ENCODE measurements around the gene VEZT. TPM values are rescaled to one million over a fixed set of nuclear protein-coding genes. Genes with fewer than 3 reads are reported as not detected.
"Not testable (repeated sequence)": the region's sequence is repeated elsewhere in the genome, so short reads cannot be mapped to it uniquely, and the experiment has no call there.

The VEZT gene
- total RNA-seq, 1 donor from 2014 or later = 148 TPM

DNA sequence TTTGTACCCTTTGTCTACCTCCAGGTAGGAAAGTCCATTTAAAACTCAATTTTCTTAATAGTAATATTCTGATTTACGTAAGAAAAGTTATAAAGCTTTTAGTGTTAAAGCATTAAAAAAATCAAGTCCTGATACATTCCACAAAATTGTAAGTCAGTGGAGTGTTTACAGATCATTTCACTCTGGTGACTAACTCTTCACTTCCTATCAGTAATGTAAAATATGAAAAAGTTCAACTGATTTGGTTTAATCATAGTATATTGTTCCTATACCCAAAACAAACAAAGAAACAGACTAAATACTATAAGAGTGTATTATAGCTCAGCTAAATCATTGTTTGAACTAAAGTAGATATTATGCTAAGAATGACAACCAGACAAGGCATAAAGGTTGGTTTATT, 85.9 kb downstream of the VEZT start:
- H3K27me3 Mint-ChIP-seq (ENCODE audit: unreplicated experiment) = peaks cover 4% of the 10 kb centered on the region
- no peak overlapping the region for H3K4me3 Mint-ChIP-seq (ENCODE audit: unreplicated experiment)
- DNase-seq = no peak
- H3K27ac Mint-ChIP-seq (ENCODE audit: unreplicated experiment) = no peak overlapping the region
- H3K4me1 Mint-ChIP-seq (ENCODE audit: low read depth, unreplicated experiment) = peaks cover 18% of the 10 kb centered on the region
- peaks cover 6% of the 10 kb centered on the region for H3K9me3 Mint-ChIP-seq (ENCODE audit: unreplicated experiment)
- H3K36me3 Mint-ChIP-seq (ENCODE audit: unreplicated experiment) = no peaks in the 10 kb centered on the region
- TF ChIP-seq, protein P1, sequence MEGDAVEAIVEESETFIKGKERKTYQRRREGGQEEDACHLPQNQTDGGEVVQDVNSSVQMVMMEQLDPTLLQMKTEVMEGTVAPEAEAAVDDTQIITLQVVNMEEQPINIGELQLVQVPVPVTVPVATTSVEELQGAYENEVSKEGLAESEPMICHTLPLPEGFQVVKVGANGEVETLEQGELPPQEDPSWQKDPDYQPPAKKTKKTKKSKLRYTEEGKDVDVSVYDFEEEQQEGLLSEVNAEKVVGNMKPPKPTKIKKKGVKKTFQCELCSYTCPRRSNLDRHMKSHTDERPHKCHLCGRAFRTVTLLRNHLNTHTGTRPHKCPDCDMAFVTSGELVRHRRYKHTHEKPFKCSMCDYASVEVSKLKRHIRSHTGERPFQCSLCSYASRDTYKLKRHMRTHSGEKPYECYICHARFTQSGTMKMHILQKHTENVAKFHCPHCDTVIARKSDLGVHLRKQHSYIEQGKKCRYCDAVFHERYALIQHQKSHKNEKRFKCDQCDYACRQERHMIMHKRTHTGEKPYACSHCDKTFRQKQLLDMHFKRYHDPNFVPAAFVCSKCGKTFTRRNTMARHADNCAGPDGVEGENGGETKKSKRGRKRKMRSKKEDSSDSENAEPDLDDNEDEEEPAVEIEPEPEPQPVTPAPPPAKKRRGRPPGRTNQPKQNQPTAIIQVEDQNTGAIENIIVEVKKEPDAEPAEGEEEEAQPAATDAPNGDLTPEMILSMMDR (IDR thresholded peaks at IDR 0.05; ENCODE audit: partially characterized antibody, unreplicated experiment) = no peak

DNA sequence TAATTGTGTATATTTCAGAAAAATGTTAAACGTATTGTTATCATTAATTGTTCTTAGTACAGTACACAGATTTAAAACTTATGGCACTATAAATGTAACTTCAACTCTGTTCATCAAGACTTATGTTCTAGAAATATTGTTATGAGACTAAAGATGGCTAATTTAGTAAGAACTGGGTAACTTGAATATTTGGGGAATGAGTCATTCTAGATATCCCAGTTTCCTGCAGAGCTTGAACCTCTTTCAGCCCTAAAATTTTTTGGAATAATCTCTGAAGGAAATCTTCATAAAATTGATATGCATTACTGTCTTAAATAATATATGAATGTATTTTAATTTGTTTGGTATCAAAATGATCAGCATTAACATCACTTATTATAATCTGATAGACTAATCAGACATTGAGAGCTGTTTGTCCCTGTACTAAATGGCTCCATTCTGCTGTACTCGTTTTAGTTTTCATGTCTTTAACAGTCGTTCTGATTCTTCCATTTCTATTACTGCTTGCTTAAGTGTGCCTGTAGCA, 87.1 kb downstream of the VEZT start:
- TF ChIP-seq, protein P1 (IDR thresholded peaks at IDR 0.05; ENCODE audit: partially characterized antibody, unreplicated experiment) = no peak
- Mint-ChIP-seq H3K27ac (ENCODE audit: unreplicated experiment) (no peak overlapping the region), H3K36me3 (ENCODE audit: unreplicated experiment) (no peaks in the 10 kb centered on the region), H3K27me3 (ENCODE audit: unreplicated experiment) (peaks cover 4% of the 10 kb centered on the region), H3K4me1 (ENCODE audit: low read depth, unreplicated experiment) (peaks cover 16% of the 10 kb centered on the region), H3K4me3 (ENCODE audit: unreplicated experiment) (no peak overlapping the region), H3K9me3 (ENCODE audit: unreplicated experiment) (peaks cover 6% of the 10 kb centered on the region)
- no peak for DNase-seq

DNA sequence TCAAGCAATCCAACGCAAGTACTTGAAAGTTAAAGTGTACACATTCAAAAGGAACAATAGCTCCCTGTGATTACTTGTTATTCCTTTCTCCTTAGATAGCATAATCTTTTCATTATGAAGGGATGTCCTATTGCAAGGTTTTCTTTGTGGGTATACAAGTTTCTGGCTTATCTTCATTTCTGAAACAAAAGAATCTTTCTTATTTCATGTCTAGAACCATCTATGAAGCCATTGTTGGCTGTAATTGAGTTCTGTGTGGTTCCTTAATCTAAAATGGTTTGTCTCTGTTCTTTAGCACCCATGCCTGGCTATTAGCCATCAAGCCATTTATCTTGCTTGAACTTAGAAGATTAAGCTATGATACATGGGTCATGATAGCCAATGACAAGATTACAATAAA, 95.0 kb downstream of the VEZT start:
- TF ChIP-seq, protein P1 (IDR thresholded peaks at IDR 0.05; ENCODE audit: partially characterized antibody, unreplicated experiment) = no peak

DNA sequence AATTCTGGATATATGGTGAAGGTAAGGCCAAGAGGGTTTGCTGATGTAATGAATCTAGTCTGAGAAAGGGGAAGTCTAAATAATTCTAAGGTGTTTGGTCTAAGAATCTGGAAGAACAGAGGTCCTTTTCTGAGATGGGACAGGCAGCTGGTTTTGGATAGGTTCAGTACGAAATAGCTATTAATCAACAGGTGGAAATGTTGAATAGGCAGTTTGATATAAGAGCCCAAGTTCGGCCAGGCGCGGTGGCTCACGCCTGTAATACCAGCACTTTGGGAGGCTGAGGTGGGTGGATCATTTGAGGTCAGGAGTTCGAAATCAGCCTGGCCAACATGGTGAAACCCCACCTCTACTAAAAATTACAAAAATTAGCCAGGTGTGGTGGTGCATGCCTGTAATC, 97.1 kb downstream of the VEZT start:
- H3K4me3 Mint-ChIP-seq (ENCODE audit: unreplicated experiment); H3K27me3 Mint-ChIP-seq (ENCODE audit: unreplicated experiment); H3K9me3 Mint-ChIP-seq (ENCODE audit: unreplicated experiment); DNase-seq; H3K4me1 Mint-ChIP-seq (ENCODE audit: low read depth, unreplicated experiment); H3K27ac Mint-ChIP-seq (ENCODE audit: unreplicated experiment); H3K36me3 Mint-ChIP-seq (ENCODE audit: unreplicated experiment): not testable (repeated sequence)

More for the DNA sequence above, 95.0 kb downstream of the VEZT start:
- no peak for DNase-seq
- Mint-ChIP-seq H3K27ac (ENCODE audit: unreplicated experiment) (no peak overlapping the region), H3K4me1 (ENCODE audit: low read depth, unreplicated experiment) (no peaks in the 10 kb centered on the region), H3K4me3 (ENCODE audit: unreplicated experiment) (no peak overlapping the region), H3K36me3 (ENCODE audit: unreplicated experiment) (no peaks in the 10 kb centered on the region), H3K27me3 (ENCODE audit: unreplicated experiment) (peaks cover 2% of the 10 kb centered on the region), H3K9me3 (ENCODE audit: unreplicated experiment) (no peaks in the 10 kb centered on the region)

DNA sequence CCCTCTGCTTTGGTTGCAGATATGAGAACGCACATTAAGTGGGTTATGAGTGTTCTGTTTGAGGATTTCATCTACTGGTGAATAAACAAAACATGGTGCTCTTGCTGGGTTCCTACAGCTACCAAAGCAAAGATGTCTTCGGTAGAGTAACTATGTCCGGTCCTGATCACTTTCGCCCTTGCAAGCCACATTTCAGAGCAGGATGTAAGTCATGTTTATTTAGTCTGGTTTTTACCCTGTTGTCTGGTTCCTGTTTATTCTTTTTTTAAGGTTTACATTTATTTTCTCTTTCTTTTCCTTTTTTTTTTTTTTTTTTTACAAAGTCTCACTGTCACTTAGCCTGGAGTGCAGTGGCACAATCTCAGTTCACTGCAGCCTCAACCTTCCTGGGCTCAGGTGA, 99.2 kb downstream of the VEZT start:
- no peaks in the 10 kb centered on the region for H3K36me3 Mint-ChIP-seq (ENCODE audit: unreplicated experiment)
- TF ChIP-seq, protein P1 (IDR thresholded peaks at IDR 0.05; ENCODE audit: partially characterized antibody, unreplicated experiment) = no peak
- no peaks in the 10 kb centered on the region for H3K9me3 Mint-ChIP-seq (ENCODE audit: unreplicated experiment)
- no peak overlapping the region for H3K4me3 Mint-ChIP-seq (ENCODE audit: unreplicated experiment)
- peaks cover 2% of the 10 kb centered on the region for H3K27me3 Mint-ChIP-seq (ENCODE audit: unreplicated experiment)
- H3K4me1 Mint-ChIP-seq (ENCODE audit: low read depth, unreplicated experiment) = no peaks in the 10 kb centered on the region
- no peak overlapping the region for H3K27ac Mint-ChIP-seq (ENCODE audit: unreplicated experiment)
- DNase-seq = no peak
